HepG2 (cell line): ENCODE results near the gene DNALI1. TPM values are rescaled to one million over a fixed set of nuclear protein-coding genes. Genes with fewer than 3 reads are reported as not detected.

Source experiments
- ATAC-seq: fragments of 200-7000 bp; cut with Tn5 transposase; 3 replicates; pipeline ENCODE4 v1.9.1; 2020; ENCODE audit warnings: mild to moderate bottlenecking, moderate library complexity
- BruUV-seq: library from RNA; stranded (reverse); fragments of 400-500 nt; replicated peaks from 2 replicates; lab custom pipeline; 2021; lab: Mats Ljungman, UMichigan
- CTCF ChIA-PET: fragments of 300-600 bp; formaldehyde crosslinking; extraction: SDS; loops from one replicate; lab custom pipeline; 2021; ENCODE audit warnings: low total read pairs, inconsistent platforms, low intra/inter-chr PET ratio; lab: Yijun Ruan, JAX
- POLR2A ChIA-PET: fragments of 350-600 bp; sonication (Branson Sonifier 250); formaldehyde crosslinking; loops from one replicate; lab custom pipeline; 2020; ENCODE audit warnings: antibody characterized with exemption, inconsistent platforms; lab: Yijun Ruan, JAX
- DNase-seq: peaks from one replicate; pipeline ENCODE4 v3.0.0-alpha.2; 2015; ENCODE audit warnings: low spot score
- FAIRE-seq: peaks from 3 replicates; lab custom pipeline; 2011; peaks lifted over from hg19 to GRCh38; lab: Jason Lieb, UNC
- H2AFZ ChIP-seq: one replicate; pipeline ENCODE4 v1.6.1; 2011; ENCODE audit warnings: low read length, inconsistent platforms
- H3K27ac ChIP-seq: fragments of 300-600 bp; 3 replicates; pipeline ENCODE4 v1.8.0; 2011; ENCODE audit warnings: mixed run types, mild to moderate bottlenecking, mixed read lengths, low read length, inconsistent platforms; ENCODE audit not compliant: insufficient read depth; ENCODE audit errors: extremely low read length
- H3K27me3 ChIP-seq, 2 experiments: fragments of 200-600 bp in 1 of 2; 2 replicates in 1 of 2; 3 replicates in 1 of 2; pipeline versions ENCODE4 v1.6.0 to v1.8.0; 2011; ENCODE audit warnings: low read length in 2 of 2, mild to moderate bottlenecking in 2 of 2, moderate library complexity in 2 of 2, inconsistent platforms in 1 of 2; ENCODE audit not compliant: insufficient read depth in 2 of 2, control insufficient read depth in 1 of 2
- H3K36me3 ChIP-seq, 2 experiments: fragments of 200-600 bp in 1 of 2; replicated peaks in 1 of 2; 2 replicates in 1 of 2; 3 replicates in 1 of 2; pipeline versions ENCODE4 v1.5.1 to v1.8.0; 2011; ENCODE audit warnings: low read length in 2 of 2, inconsistent platforms in 1 of 2; ENCODE audit not compliant: insufficient read depth in 2 of 2, control insufficient read depth in 1 of 2
- H3K4me1 ChIP-seq: 2 replicates; pipeline ENCODE4 v1.5.1; 2012; ENCODE audit warnings: low read length, inconsistent platforms; ENCODE audit not compliant: insufficient read depth
- H3K4me2 ChIP-seq: 2 replicates; pipeline ENCODE4 v1.6.0; 2011; ENCODE audit warnings: low read depth, low read length, inconsistent platforms
- H3K4me3 ChIP-seq, 3 experiments: fragments of 200-600 bp in 1 of 3; sonication (generic), shearing (Covaris generic) in 1 of 3; replicated peaks in 1 of 3; 2 replicates each; pipeline ENCODE4 v1.5.1; 2011 to 2016; ENCODE audit warnings: low read length in 3 of 3, inconsistent platforms in 2 of 3, low read depth in 2 of 3, mild to moderate bottlenecking in 2 of 3, control low read depth in 1 of 3, mixed read lengths in 1 of 3; ENCODE audit not compliant: insufficient read depth in 1 of 3
- H3K79me2 ChIP-seq: one replicate; pipeline ENCODE4 v1.6.1; 2011; ENCODE audit warnings: low read length, inconsistent platforms; ENCODE audit not compliant: insufficient read depth
- H3K9ac ChIP-seq: 2 replicates; pipeline ENCODE4 v1.6.0; 2011; ENCODE audit warnings: mild to moderate bottlenecking, low read depth, low read length, inconsistent platforms; ENCODE audit not compliant: insufficient read depth
- H3K9me3 ChIP-seq: 2 replicates; pipeline ENCODE4 v1.5.1; 2012; ENCODE audit warnings: mild to moderate bottlenecking, low read length
- H4K20me1 ChIP-seq: 2 replicates; pipeline ENCODE4 v1.6.0; 2011; ENCODE audit warnings: inconsistent platforms, mild to moderate bottlenecking, low read length, moderate library complexity; ENCODE audit not compliant: insufficient read depth
- ARID2 ChIP-seq: sonication (generic); formaldehyde crosslinking; IDR thresholded peaks from 2 replicates; pipeline ENCODE4 v1.8.1; 2022; ENCODE audit warnings: mild to moderate bottlenecking, missing genetic modification reagents, borderline replicate concordance
- BHLHE40 ChIP-seq: IDR thresholded peaks from 2 replicates; pipeline ENCODE4 v1.6.1; 2011; ENCODE audit warnings: low read length, improper control_type of control experiment
- DBP ChIP-seq: sonication (generic); formaldehyde crosslinking; IDR thresholded peaks from 2 replicates; pipeline ENCODE4 v1.4.0; 2020; ENCODE audit warnings: missing genetic modification reagents; ENCODE audit errors: not compliant biosample characterization
- HIC2 ChIP-seq: sonication (generic); formaldehyde crosslinking; IDR thresholded peaks from 2 replicates; pipeline ENCODE4 v1.9.0; 2022; ENCODE audit warnings: low read depth, missing genetic modification reagents
- HNF4A ChIP-seq: sonication (generic); formaldehyde crosslinking; IDR thresholded peaks from 2 replicates; pipeline ENCODE4 v1.4.0; 2020; ENCODE audit warnings: missing genetic modification reagents
- ISX ChIP-seq: sonication (generic); formaldehyde crosslinking; conservative IDR thresholded peaks from 2 replicates; pipeline ENCODE4 v1.5.0; 2020; ENCODE audit warnings: missing genetic modification reagents
- KAT2B ChIP-seq: fragments of 150-350 bp; IDR thresholded peaks from 2 replicates; pipeline ENCODE4 v1.6.1; 2014; ENCODE audit warnings: low read depth, low read length, borderline replicate concordance
- KMT2A ChIP-seq: sonication (generic); formaldehyde crosslinking; IDR thresholded peaks from 2 replicates; pipeline ENCODE4 v1.4.0; 2020; ENCODE audit warnings: missing genetic modification reagents
- MED13 ChIP-seq: sonication (generic); formaldehyde crosslinking; IDR thresholded peaks from 2 replicates; pipeline ENCODE4 v1.5.0; 2020; ENCODE audit warnings: missing genetic modification reagents
- PAWR ChIP-seq: sonication (generic); formaldehyde crosslinking; IDR thresholded peaks from 2 replicates; pipeline ENCODE4 v1.4.0; 2020; ENCODE audit warnings: missing genetic modification reagents, mild to moderate bottlenecking, borderline replicate concordance
- PBX2 ChIP-seq: IDR thresholded peaks from 2 replicates; pipeline ENCODE4 v1.6.1; 2016; ENCODE audit warnings: control low read depth
- REPIN1 ChIP-seq: sonication (generic); formaldehyde crosslinking; IDR thresholded peaks from 2 replicates; pipeline ENCODE4 v1.8.0; 2022; ENCODE audit warnings: missing genetic modification reagents, low read depth, mild to moderate bottlenecking, borderline replicate concordance
- SMC3 ChIP-seq: IDR thresholded peaks from 2 replicates; pipeline ENCODE4 v1.6.1; 2011; ENCODE audit warnings: low read length, improper control_type of control experiment
- TOPORS ChIP-seq: sonication (generic); formaldehyde crosslinking; IDR thresholded peaks from 2 replicates; pipeline ENCODE4 v1.8.0; 2023; ENCODE audit warnings: mild to moderate bottlenecking, missing genetic modification reagents
- TSC22D2 ChIP-seq: sonication (generic); formaldehyde crosslinking; IDR thresholded peaks from 2 replicates; pipeline ENCODE4 v1.5.1; 2020; ENCODE audit warnings: missing genetic modification reagents, mild to moderate bottlenecking, borderline replicate concordance
- ZNF256 ChIP-seq: sonication (generic); formaldehyde crosslinking; conservative IDR thresholded peaks from 2 replicates; pipeline ENCODE4 v1.4.0; 2020; ENCODE audit warnings: missing genetic modification reagents
- ZNF317 ChIP-seq: sonication (generic); formaldehyde crosslinking; IDR thresholded peaks from 2 replicates; pipeline ENCODE4 v1.5.0; 2020; ENCODE audit warnings: mild to moderate bottlenecking, missing genetic modification reagents
- ZNF333 ChIP-seq: sonication (generic); formaldehyde crosslinking; IDR thresholded peaks from 2 replicates; pipeline ENCODE4 v1.4.0; 2020; ENCODE audit warnings: mild to moderate bottlenecking, missing genetic modification reagents, borderline replicate concordance
- ZNF432 ChIP-seq: sonication (generic); formaldehyde crosslinking; IDR thresholded peaks from 2 replicates; pipeline ENCODE4 v1.5.0; 2020; ENCODE audit warnings: missing genetic modification reagents, mild to moderate bottlenecking, borderline replicate concordance
- WGBS: methylation state at CpG from one replicate; pipeline ENCODE4 v1.1.6; 2017; ENCODE audit warnings: low lambda C conversion rate; 5-methylcytosine and 5-hydroxymethylcytosine counted together
- in situ Hi-C: cut with HindIII; loops from 2 replicates; pipeline ENCODE4 v1.10.0; 2017; ENCODE audit warnings: low pct_unique_long_range_greater_than_20kb; ENCODE audit not compliant: extremely low pct_ligation_motif_present
- intact Hi-C: fragments of 100-400 bp; cut with micrococcal nuclease; formaldehyde crosslinking; loops from one replicate; pipeline ENCODE4 v1.10.0; 2022; ENCODE audit not compliant: unreplicated experiment
- polyA plus RNA-seq, 8 experiments: library from polyadenylated mRNA; depleted of rRNA in 3 of 8; stranded (reverse) in 7 of 8; unstranded in 1 of 8; fragments of >200 nt; fragmentation: Illumina TruSeq in 4 of 8; extraction: Trizol in 4 of 8; gene quantifications; 2 replicates each; pipeline versions ENCODE4 v1.2.1 to v1.2.3, GENCODE V29; 2011 to 2016; ENCODE audit warnings: low read depth in 4 of 8, missing spikeins in 1 of 8, mixed read lengths in 1 of 8; ENCODE audit not compliant: insufficient read depth in 1 of 8
- total RNA-seq, 5 experiments: library from RNA; depleted of rRNA; stranded (reverse); fragments of >200 nt; fragmentation: Illumina TruSeq; extraction: Trizol; gene quantifications; 2 replicates each; pipeline ENCODE4 v1.2.3, GENCODE V29; 2016; ENCODE audit warnings: low read depth in 1 of 5
- TF ChIP-seq, protein P1 (sequence below): sonication (generic); formaldehyde crosslinking; IDR thresholded peaks from 2 replicates; pipeline ENCODE4 v1.5.0; 2020; ENCODE audit warnings: missing genetic modification reagents, mild to moderate bottlenecking, borderline replicate concordance

Gene DNALI1
- total and polyA plus RNA-seq, 2 of the 13 experiments (the other 11 are each of a cell fraction or from before 2014, with no cell fraction given): 0.42 to 0.70 TPM

- Histone ChIP-seq H3K4me1 (peaks cover 37% of the 10 kb centered on the region), H3K36me3 (peaks cover 2 to 20% of the 10 kb centered on the region in 2 experiments; a peak in 3 of 5 replicates), H3K79me2 (peaks cover 34% of the 10 kb centered on the region), H3K4me2 (peak within 1 kb of the TSS; percentile 85), H3K27me3 (no peaks in the 10 kb centered on the region; a peak in 1 of 5 replicates), H2AFZ (no peak within 1 kb of the TSS), H3K9ac (peak within 1 kb of the TSS; percentile 96), H3K27ac (peak within 1 kb of the TSS; percentile 70), H3K4me3 (peak within 1 kb of the TSS; percentile 93 to 98 (median 93)), H4K20me1 (no peaks in the 10 kb centered on the region; the same call in 1 of the 2 replicates), H3K9me3 (no peaks in the 10 kb centered on the region)
- peak; percentile 89 for FAIRE-seq
- in situ Hi-C loops: no loop called here
- WGBS: 34% methylated on average over 24 of the region's 54 CpGs
- peak; percentile 91 for ATAC-seq
- ChIA-PET CTCF (no interaction called here), POLR2A (interaction anchor here (0.6 to 1.3 kb wide), 7 partner anchors 10 to 138 kb away, joined by 3 to 18 read pairs (median 6); partner anchors contain the start of genes GNL2 and MEAF6)
- DNase-seq: peak; percentile 92
- intact Hi-C loops: no loop called here
- BruUV-seq: no TSS peak
- TF ChIP-seq REPIN1 (CRISPR knock-in tag) (peak; percentile 53; the same call in 1 of the 2 replicates), ZNF432 (no peak), ISX (CRISPR knock-in tag) (no peak), ARID2 (CRISPR knock-in tag) (no peak), ZNF256 (CRISPR knock-in tag) (no peak), PBX2 (CRISPR knock-in tag) (no peak), KMT2A (peak; percentile 83), KAT2B (no peak), ZNF317 (CRISPR knock-in tag) (no peak; the same call in 1 of the 2 replicates), MED13 (CRISPR knock-in tag) (no peak), ZNF333 (peak; percentile 87; the same call in 1 of the 2 replicates), DBP (CRISPR knock-in tag) (peak; percentile 35), PAWR (CRISPR knock-in tag) (no peak), BHLHE40 (peak; percentile 97), HNF4A (CRISPR knock-in tag) (no peak), SMC3 (no peak), TSC22D2 (no peak), TOPORS (no peak), HIC2 (CRISPR knock-in tag) (no peak)
- TF ChIP-seq, protein P1, sequence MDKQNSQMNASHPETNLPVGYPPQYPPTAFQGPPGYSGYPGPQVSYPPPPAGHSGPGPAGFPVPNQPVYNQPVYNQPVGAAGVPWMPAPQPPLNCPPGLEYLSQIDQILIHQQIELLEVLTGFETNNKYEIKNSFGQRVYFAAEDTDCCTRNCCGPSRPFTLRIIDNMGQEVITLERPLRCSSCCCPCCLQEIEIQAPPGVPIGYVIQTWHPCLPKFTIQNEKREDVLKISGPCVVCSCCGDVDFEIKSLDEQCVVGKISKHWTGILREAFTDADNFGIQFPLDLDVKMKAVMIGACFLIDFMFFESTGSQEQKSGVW (CRISPR knock-in tag): no peak
Measured at GRCh38 chr1:37553927-37554808, 2.6 kb upstream of the DNALI1 start, which contains the start of gene SNIP1. Gene SNIP1, minus strand, starts transcription at chr1:37554293. Its CDS starts 64 bp downstream, at chr1:37554229.
